Right lung (tissue), 5 donors: ENCODE results near the gene RCAN2. TPM values are rescaled to one million over a fixed set of nuclear protein-coding genes. Genes with fewer than 3 reads are reported as not detected.

Experiments used
- DNase-seq, 2 donors: peaks; one replicate each; pipeline ENCODE4 v3.0.0-alpha.2; 2013
- polyA plus RNA-seq, 5 donors: library from polyadenylated mRNA; unstranded; fragments of 120-200 nt; gene quantifications; one replicate each; pipeline versions ENCODE4 v1.2.1 to v1.2.3, GENCODE V29; 2013; ENCODE audit warnings: inconsistent platforms in 1 of 5, low replicate concordance in 1 of 5; ENCODE audit not compliant: insufficient read length in 5 of 5, insufficient read depth in 1 of 5

The RCAN2 gene
- polyA plus RNA-seq, 5 donors, result 2.4 to 3.3 (median 2.9) TPM

- no peak for DNase-seq
These were observed 228.1 kb downstream of the RCAN2 start for GRCh38 chr6:46262928-46263706.

- DNase-seq, result no peak
These were observed 233.0 kb downstream of the RCAN2 start for GRCh38 chr6:46258249-46258648.

- DNase-seq, result no peak
These were observed 235.7 kb downstream of the RCAN2 start for GRCh38 chr6:46255528-46255927.

GRCh38 chr6:46254946-46255345 is 236.3 kb downstream of the RCAN2 start:
- DNase-seq, result no peak

GRCh38 chr6:46254331-46254730 is 236.9 kb downstream of the RCAN2 start:
- no peak for DNase-seq

- DNase-seq, result no peak
These were observed 239.5 kb downstream of the RCAN2 start for GRCh38 chr6:46251583-46252339.

- no peak for DNase-seq
These were observed 243.1 kb downstream of the RCAN2 start for GRCh38 chr6:46248143-46248542.

- no peak for DNase-seq
These were observed 244.5 kb downstream of the RCAN2 start for GRCh38 chr6:46246727-46247126.

GRCh38 chr6:46246081-46246480 is 245.2 kb downstream of the RCAN2 start:
- no peak for DNase-seq

GRCh38 chr6:46244670-46245069 is 246.6 kb downstream of the RCAN2 start:
- no peak for DNase-seq

GRCh38 chr6:46243754-46244153 is 247.5 kb downstream of the RCAN2 start:
- DNase-seq, result no peak

GRCh38 chr6:46242921-46243320 is 248.3 kb downstream of the RCAN2 start:
- DNase-seq, result no peak

GRCh38 chr6:46240866-46241565 is 250.2 kb downstream of the RCAN2 start:
- DNase-seq, result no peak

GRCh38 chr6:46236752-46237151 is 254.5 kb downstream of the RCAN2 start:
- no peak for DNase-seq

- no peak for DNase-seq
These were observed 256.0 kb downstream of the RCAN2 start for GRCh38 chr6:46235242-46235641.

- no peak for DNase-seq
These were observed 256.5 kb downstream of the RCAN2 start for GRCh38 chr6:46234700-46235099.

GRCh38 chr6:46234156-46234556 is 257.1 kb downstream of the RCAN2 start:
- no peak for DNase-seq

- DNase-seq, result no peak
These were observed 258.1 kb downstream of the RCAN2 start for GRCh38 chr6:46233129-46233528.

GRCh38 chr6:46222286-46222685 is 269.0 kb downstream of the RCAN2 start:
- no peak for DNase-seq

GRCh38 chr6:46221222-46221793 is 269.9 kb downstream of the RCAN2 start:
- peak; percentile 28 to 54 for DNase-seq

- DNase-seq, result no peak
These were observed 270.7 kb downstream of the RCAN2 start for GRCh38 chr6:46220352-46221221.
